Activated B cell treated with CpG ODN at 0.5 μM for 24 hours (primary cell): ENCODE data around the gene KIF5B. TPM values are rescaled to one million over a fixed set of nuclear protein-coding genes. Genes with fewer than 3 reads are reported as not detected.
"Not testable (repeated sequence)": the region's sequence is repeated elsewhere in the genome, so short reads cannot be mapped to it uniquely, and the experiment has no call there.

Experiments used
- ATAC-seq: fragments of 200-7000 bp; cut with Tn5 transposase; one replicate; pipeline ENCODE4 v1.10.0; 2021; ENCODE audit warnings: low read depth, mild to moderate bottlenecking, moderate library complexity
- CTCF ChIA-PET: fragments of 350-600 bp; sonication (Branson Sonifier 250); formaldehyde crosslinking; loops from one replicate; lab custom pipeline; 2021; ENCODE audit warnings: antibody characterized with exemption; lab: Charles Lee
- POLR2A ChIA-PET: fragments of 350-600 bp; sonication (Branson Sonifier 250); formaldehyde crosslinking; loops from one replicate; lab custom pipeline; 2021; ENCODE audit warnings: antibody characterized with exemption; lab: Charles Lee
- DNase-seq: peaks from one replicate; pipeline ENCODE4 v3.0.0; 2022
- H3K27ac Mint-ChIP-seq: one replicate; pipeline ENCODE4 v1.8.0; 2020; ENCODE audit warnings: mixed read lengths
- H3K27me3 Mint-ChIP-seq: one replicate; pipeline ENCODE4 v1.8.0; 2021; ENCODE audit warnings: mixed read lengths
- H3K36me3 Mint-ChIP-seq: one replicate; pipeline ENCODE4 v1.8.0; 2021; ENCODE audit warnings: low read depth, mixed read lengths
- H3K4me1 Mint-ChIP-seq: one replicate; pipeline ENCODE4 v1.8.0; 2021; ENCODE audit warnings: mixed read lengths
- H3K4me3 Mint-ChIP-seq: one replicate; pipeline ENCODE4 v1.8.0; 2020; ENCODE audit warnings: mild to moderate bottlenecking, mixed read lengths
- H3K9me3 Mint-ChIP-seq: one replicate; pipeline ENCODE4 v1.8.0; 2020; ENCODE audit warnings: mixed read lengths
- intact Hi-C: fragments of 100-400 bp; cut with micrococcal nuclease; formaldehyde crosslinking; loops from one replicate; pipeline ENCODE4 v1.15.1; 2024
- total RNA-seq: library from RNA; stranded (reverse); gene quantifications from 2 replicates; pipeline ENCODE4 v1.2.3, GENCODE V29; 2022
- TF ChIP-seq, protein P1 (sequence below): fragments of 200-600 bp; IDR thresholded peaks from one replicate; pipeline ENCODE4 v1.8.0; 2022; ENCODE audit warnings: antibody characterized with exemption, mild to moderate bottlenecking

Gene KIF5B
- total RNA-seq, 1 donor from 2014 or later = 45.0 TPM

- no peak overlapping the region for H3K27ac Mint-ChIP-seq
- ATAC-seq = no peak
Measured at GRCh38 chr10:31999070-31999660, 57.1 kb downstream of the KIF5B start.

DNA sequence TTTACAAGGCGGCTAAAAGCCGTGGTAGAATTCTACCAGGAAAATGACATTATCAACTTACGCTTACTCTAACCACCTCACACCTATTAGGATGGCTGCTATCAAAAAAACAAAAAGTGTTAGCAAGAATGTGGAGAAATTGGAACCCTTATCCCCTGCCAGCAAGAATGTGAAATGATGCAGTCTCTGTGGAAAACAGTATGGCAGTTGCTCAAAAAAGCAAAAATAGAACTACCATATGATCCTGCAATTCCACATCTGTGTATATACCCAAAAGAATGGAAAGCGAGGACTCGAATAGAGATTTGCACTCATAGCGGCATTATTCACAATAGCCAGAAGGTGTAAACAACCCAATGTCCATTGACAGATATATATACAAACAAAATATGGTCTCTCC, 61.3 kb downstream of the KIF5B start:
- Mint-ChIP-seq H3K36me3 (no peaks in the 10 kb centered on the region), H3K4me3 (no peak overlapping the region), H3K27ac (no peak overlapping the region), H3K9me3 (no peaks in the 10 kb centered on the region), H3K4me1 (no peaks in the 10 kb centered on the region), H3K27me3 (no peaks in the 10 kb centered on the region)
- intact Hi-C loops = loop anchor here (5.0 kb wide), 1 partner anchor 38 kb away; no protein-coding TSS in a partner anchor
- ChIA-PET CTCF (no interaction called here), POLR2A (no interaction called here)
- DNase-seq (no peak), ATAC-seq (no peak)
- TF ChIP-seq, protein P1, sequence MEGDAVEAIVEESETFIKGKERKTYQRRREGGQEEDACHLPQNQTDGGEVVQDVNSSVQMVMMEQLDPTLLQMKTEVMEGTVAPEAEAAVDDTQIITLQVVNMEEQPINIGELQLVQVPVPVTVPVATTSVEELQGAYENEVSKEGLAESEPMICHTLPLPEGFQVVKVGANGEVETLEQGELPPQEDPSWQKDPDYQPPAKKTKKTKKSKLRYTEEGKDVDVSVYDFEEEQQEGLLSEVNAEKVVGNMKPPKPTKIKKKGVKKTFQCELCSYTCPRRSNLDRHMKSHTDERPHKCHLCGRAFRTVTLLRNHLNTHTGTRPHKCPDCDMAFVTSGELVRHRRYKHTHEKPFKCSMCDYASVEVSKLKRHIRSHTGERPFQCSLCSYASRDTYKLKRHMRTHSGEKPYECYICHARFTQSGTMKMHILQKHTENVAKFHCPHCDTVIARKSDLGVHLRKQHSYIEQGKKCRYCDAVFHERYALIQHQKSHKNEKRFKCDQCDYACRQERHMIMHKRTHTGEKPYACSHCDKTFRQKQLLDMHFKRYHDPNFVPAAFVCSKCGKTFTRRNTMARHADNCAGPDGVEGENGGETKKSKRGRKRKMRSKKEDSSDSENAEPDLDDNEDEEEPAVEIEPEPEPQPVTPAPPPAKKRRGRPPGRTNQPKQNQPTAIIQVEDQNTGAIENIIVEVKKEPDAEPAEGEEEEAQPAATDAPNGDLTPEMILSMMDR = no peak

More at GRCh38 chr10:31999070-31999660, 57.1 kb downstream of the KIF5B start:
- intact Hi-C loops = no loop called here
- H3K27me3 Mint-ChIP-seq = no peaks in the 10 kb centered on the region
- H3K4me3 Mint-ChIP-seq = no peak overlapping the region
- H3K36me3 Mint-ChIP-seq = no peaks in the 10 kb centered on the region
- CTCF ChIA-PET = interaction anchor here (1.1 kb wide), 1 partner anchor 38 kb away, joined by 4 read pairs; no protein-coding TSS in a partner anchor
- H3K4me1 Mint-ChIP-seq = peaks cover 2% of the 10 kb centered on the region
- no peaks in the 10 kb centered on the region for H3K9me3 Mint-ChIP-seq
- TF ChIP-seq, protein P1 = no peak
- DNase-seq = no peak
- POLR2A ChIA-PET = no interaction called here

- ChIA-PET POLR2A (no interaction called here), CTCF (no interaction called here)
- Mint-ChIP-seq H3K4me3 (no peak overlapping the region), H3K36me3 (no peaks in the 10 kb centered on the region), H3K27ac (no peak overlapping the region), H3K27me3 (peaks cover 4% of the 10 kb centered on the region), H3K4me1 (no peaks in the 10 kb centered on the region), H3K9me3 (peaks cover 5% of the 10 kb centered on the region)
- DNase-seq (no peak), ATAC-seq (no peak)
- TF ChIP-seq, protein P1 = no peak
- intact Hi-C loops = loop anchor here (5.0 kb wide), 1 partner anchor 34 kb away; no protein-coding TSS in a partner anchor
Measured at GRCh38 chr10:31990937-31991336, 65.3 kb downstream of the KIF5B start.

DNA sequence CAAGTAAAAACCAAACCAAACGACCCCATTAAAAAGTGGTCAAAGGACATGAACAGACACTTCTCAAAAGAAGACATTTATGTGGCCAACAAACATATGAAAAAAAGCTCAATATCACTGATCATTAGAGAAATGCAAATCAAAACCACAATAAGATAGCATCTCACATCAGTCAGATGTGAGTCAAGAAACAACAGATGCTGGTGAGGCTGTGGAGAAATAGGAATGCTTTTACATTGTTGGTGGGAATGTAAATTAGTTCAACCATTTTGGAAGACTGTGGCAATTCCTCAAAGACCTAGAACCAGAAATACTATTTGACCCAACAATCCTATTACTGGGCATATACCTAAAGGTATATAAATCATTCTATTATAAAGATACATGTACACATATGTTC, 68.4 kb downstream of the KIF5B start:
- H3K9me3 Mint-ChIP-seq, DNase-seq, ATAC-seq, H3K4me3 Mint-ChIP-seq, intact Hi-C loops, CTCF ChIA-PET, H3K27me3 Mint-ChIP-seq, H3K4me1 Mint-ChIP-seq, POLR2A ChIA-PET, H3K27ac Mint-ChIP-seq, H3K36me3 Mint-ChIP-seq: not testable (repeated sequence)

DNA sequence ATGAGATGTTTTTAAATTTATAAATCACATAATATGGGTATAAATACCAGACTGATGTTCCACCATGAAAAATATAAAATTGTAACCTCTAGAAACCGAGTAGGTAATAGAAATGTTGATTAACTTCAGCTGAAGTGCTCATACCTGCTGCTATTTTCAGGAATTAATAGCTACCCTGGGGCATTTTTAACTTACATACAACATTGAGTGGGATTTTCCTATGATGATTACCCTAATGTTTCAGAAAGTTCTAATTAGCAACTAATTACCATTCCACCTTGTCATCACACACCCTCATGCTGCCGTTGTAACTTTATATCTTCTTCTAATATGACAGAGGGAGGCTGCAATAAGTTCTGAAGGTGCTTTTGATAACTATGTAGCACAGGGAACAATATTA, 74.1 kb downstream of the KIF5B start:
- Mint-ChIP-seq H3K27me3 (no peaks in the 10 kb centered on the region), H3K9me3 (peaks cover 4% of the 10 kb centered on the region), H3K36me3 (no peaks in the 10 kb centered on the region), H3K4me3 (no peak overlapping the region), H3K4me1 (peaks cover 10% of the 10 kb centered on the region), H3K27ac (no peak overlapping the region)
- TF ChIP-seq, protein P1 = no peak
- CTCF ChIA-PET = no interaction called here
- DNase-seq = no peak
- POLR2A ChIA-PET = no interaction called here
- intact Hi-C loops = no loop called here
- ATAC-seq = no peak
